Progenitor cell of endocrine pancreas (in vitro differentiated cells): ENCODE data around the gene ACACB. TPM values are rescaled to one million over a fixed set of nuclear protein-coding genes. Genes with fewer than 3 reads are reported as not detected.

Source experiments
- DNase-seq: peaks from one replicate; pipeline ENCODE4 v3.0.0; 2021; ENCODE audit warnings: low spot score; ENCODE audit not compliant: unreplicated experiment
- H3K27ac Mint-ChIP-seq: 2 replicates; pipeline ENCODE4 v1.8.0; 2021; ENCODE audit warnings: mild to moderate bottlenecking, moderate library complexity, mixed read lengths
- H3K27me3 Mint-ChIP-seq: 2 replicates; pipeline ENCODE4 v1.8.0; 2021; ENCODE audit warnings: mixed read lengths
- H3K36me3 Mint-ChIP-seq: 2 replicates; pipeline ENCODE4 v1.8.0; 2022; ENCODE audit warnings: mixed read lengths; ENCODE audit not compliant: insufficient read depth
- H3K4me1 Mint-ChIP-seq: 2 replicates; pipeline ENCODE4 v1.8.0; 2021; ENCODE audit warnings: low read depth, mixed read lengths
- H3K4me3 Mint-ChIP-seq: 2 replicates; pipeline ENCODE4 v1.8.0; 2021; ENCODE audit warnings: low read depth, mild to moderate bottlenecking, moderate library complexity, mixed read lengths
- H3K9me3 Mint-ChIP-seq: 2 replicates; pipeline ENCODE4 v1.8.0; 2021; ENCODE audit warnings: low read depth, mixed read lengths
- CTCF ChIP-seq: fragments of 200-600 bp; sonication (generic); IDR thresholded peaks from one replicate; pipeline ENCODE4 v1.5.0; 2021; ENCODE audit warnings: antibody characterized with exemption, mild to moderate bottlenecking; ENCODE audit not compliant: unreplicated experiment
- total RNA-seq: library from RNA; stranded (reverse); gene quantifications from 2 replicates; pipeline ENCODE4 v1.2.1, GENCODE V29; 2021

ACACB gene
- total RNA-seq, 1 donor from 2014 or later: 47.3 TPM

- DNase-seq: no peak
- Mint-ChIP-seq H3K27ac (no peak overlapping the region), H3K36me3 (peaks cover 44% of the 10 kb centered on the region), H3K27me3 (no peaks in the 10 kb centered on the region), H3K4me1 (no peaks in the 10 kb centered on the region), H3K9me3 (peaks cover 3% of the 10 kb centered on the region), H3K4me3 (no peak overlapping the region)
- no peak for TF ChIP-seq CTCF
Measured at GRCh38 chr12:109174468-109174867, 58.1 kb downstream of the ACACB start.

- no peak for TF ChIP-seq CTCF
- Mint-ChIP-seq H3K9me3 (peaks cover 3% of the 10 kb centered on the region), H3K4me3 (no peak overlapping the region), H3K4me1 (no peaks in the 10 kb centered on the region), H3K27ac (no peak overlapping the region), H3K36me3 (peaks cover 46% of the 10 kb centered on the region), H3K27me3 (no peaks in the 10 kb centered on the region)
- no peak for DNase-seq
Measured at GRCh38 chr12:109178532-109178931, 62.1 kb downstream of the ACACB start.

- H3K36me3 Mint-ChIP-seq: peaks cover 44% of the 10 kb centered on the region
- H3K4me3 Mint-ChIP-seq: no peak overlapping the region
- H3K4me1 Mint-ChIP-seq: no peaks in the 10 kb centered on the region
- no peaks in the 10 kb centered on the region for H3K27me3 Mint-ChIP-seq
- H3K27ac Mint-ChIP-seq: no peak overlapping the region
- peaks cover 3% of the 10 kb centered on the region for H3K9me3 Mint-ChIP-seq
- no peak for DNase-seq
- TF ChIP-seq CTCF: no peak
Measured at GRCh38 chr12:109179927-109180326, 63.5 kb downstream of the ACACB start.

GRCh38 chr12:109182041-109182839 is 65.9 kb downstream of the ACACB start:
- no peak for TF ChIP-seq CTCF
- Mint-ChIP-seq H3K27ac (peak overlapping the region; percentile 38), H3K4me1 (no peaks in the 10 kb centered on the region), H3K9me3 (peaks cover 3% of the 10 kb centered on the region), H3K27me3 (no peaks in the 10 kb centered on the region), H3K4me3 (no peak overlapping the region), H3K36me3 (peaks cover 45% of the 10 kb centered on the region)
- no peak for DNase-seq

- H3K27me3 Mint-ChIP-seq: no peaks in the 10 kb centered on the region
- no peak for DNase-seq
- TF ChIP-seq CTCF: no peak
- H3K4me1 Mint-ChIP-seq: no peaks in the 10 kb centered on the region
- H3K4me3 Mint-ChIP-seq: no peak overlapping the region
- H3K9me3 Mint-ChIP-seq: peaks cover 3% of the 10 kb centered on the region
- peaks cover 31% of the 10 kb centered on the region for H3K36me3 Mint-ChIP-seq
- no peak overlapping the region for H3K27ac Mint-ChIP-seq
Measured at GRCh38 chr12:109185441-109185840, 69.1 kb downstream of the ACACB start.
